B cell (primary cell): ENCODE data around the gene SPACA4.

Source experiments
- EZH2 ChIP-seq: IDR thresholded peaks from 2 replicates; pipeline ENCODE4 v1.6.1; 2012; ENCODE audit warnings: borderline replicate concordance, low read depth, mild to moderate bottlenecking, moderate library complexity, low read length; ENCODE audit not compliant: insufficient read depth, poor library complexity, severe bottlenecking
- TF ChIP-seq, protein P1 (sequence below): fragments of 200-600 bp; IDR thresholded peaks from one replicate; pipeline ENCODE4 v1.8.0; 2022; ENCODE audit warnings: antibody characterized with exemption, mild to moderate bottlenecking

DNA sequence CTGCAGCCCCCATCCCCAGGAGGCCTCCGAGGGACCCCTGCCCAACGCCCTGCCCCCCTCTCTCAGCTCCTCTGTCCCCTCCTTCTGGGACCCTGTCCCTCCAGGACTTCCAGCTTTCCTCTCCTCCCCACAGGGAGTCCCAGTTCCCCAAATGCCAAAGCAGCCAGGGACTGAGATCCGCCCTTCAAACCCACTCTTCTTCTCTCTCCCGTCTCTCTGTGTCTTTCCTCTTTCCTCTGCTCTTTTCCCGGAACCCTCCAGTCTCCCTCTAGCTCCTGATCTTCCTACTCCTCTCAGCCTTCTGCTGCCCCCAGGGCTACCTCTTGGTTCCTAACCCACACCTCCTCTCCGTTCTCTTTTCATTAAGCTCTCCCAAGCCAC, 39.1 kb downstream of the SPACA4 start:
- TF ChIP-seq, protein P1, sequence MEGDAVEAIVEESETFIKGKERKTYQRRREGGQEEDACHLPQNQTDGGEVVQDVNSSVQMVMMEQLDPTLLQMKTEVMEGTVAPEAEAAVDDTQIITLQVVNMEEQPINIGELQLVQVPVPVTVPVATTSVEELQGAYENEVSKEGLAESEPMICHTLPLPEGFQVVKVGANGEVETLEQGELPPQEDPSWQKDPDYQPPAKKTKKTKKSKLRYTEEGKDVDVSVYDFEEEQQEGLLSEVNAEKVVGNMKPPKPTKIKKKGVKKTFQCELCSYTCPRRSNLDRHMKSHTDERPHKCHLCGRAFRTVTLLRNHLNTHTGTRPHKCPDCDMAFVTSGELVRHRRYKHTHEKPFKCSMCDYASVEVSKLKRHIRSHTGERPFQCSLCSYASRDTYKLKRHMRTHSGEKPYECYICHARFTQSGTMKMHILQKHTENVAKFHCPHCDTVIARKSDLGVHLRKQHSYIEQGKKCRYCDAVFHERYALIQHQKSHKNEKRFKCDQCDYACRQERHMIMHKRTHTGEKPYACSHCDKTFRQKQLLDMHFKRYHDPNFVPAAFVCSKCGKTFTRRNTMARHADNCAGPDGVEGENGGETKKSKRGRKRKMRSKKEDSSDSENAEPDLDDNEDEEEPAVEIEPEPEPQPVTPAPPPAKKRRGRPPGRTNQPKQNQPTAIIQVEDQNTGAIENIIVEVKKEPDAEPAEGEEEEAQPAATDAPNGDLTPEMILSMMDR, result no peak
- TF ChIP-seq EZH2, result no peak
